HCT116 (cell line): ENCODE data around the gene TBC1D4. TPM values are rescaled to one million over a fixed set of nuclear protein-coding genes. Genes with fewer than 3 reads are reported as not detected.
A peak's percentile ranks its signal among the peaks of the same experiment; 100 is the strongest.

Experiments used
- ATAC-seq: fragments of 200-7000 bp; cut with Tn5 transposase; 2 replicates; pipeline ENCODE4 v1.9.1; 2020; ENCODE audit warnings: mild to moderate bottlenecking, moderate library complexity
- BruUV-seq: library from RNA; stranded (reverse); fragments of 400-500 nt; replicated peaks from 2 replicates; lab custom pipeline; 2021; lab: Mats Ljungman, UMichigan
- CTCF ChIA-PET: fragments of 300-600 bp; sonication (Branson Sonifier 250); formaldehyde crosslinking; loops from one replicate; lab custom pipeline; 2021; ENCODE audit warnings: antibody characterized with exemption; lab: Charles Lee
- POLR2A ChIA-PET: fragments of 300-600, 350-600 bp; sonication (Branson Sonifier 250); formaldehyde crosslinking; loops from one replicate; lab custom pipeline; 2021; ENCODE audit warnings: antibody characterized with exemption; lab: Charles Lee
- RAD21 ChIA-PET, 2 experiments: fragments of 300-600 bp; sonication (Branson Sonifier 250); formaldehyde crosslinking; loops; one replicate each; lab custom pipeline; 2023; ENCODE audit warnings: low total read pairs in 2 of 2; ENCODE audit not compliant: uncharacterized antibody in 2 of 2, unreplicated experiment in 2 of 2, low non-redundant PET in 1 of 2; lab: Charles Lee
- DNase-seq: peaks from one replicate; pipeline ENCODE4 v3.0.0-alpha.2; 2010; ENCODE audit warnings: low read depth, low spot score
- H2AFZ ChIP-seq: fragments of 200-600 bp; shearing (Covaris generic), sonication (generic); 2 replicates; pipeline ENCODE4 v1.6.1; 2017; ENCODE audit warnings: low read depth, mixed run types, mixed read lengths, antibody characterized with exemption, low read length; ENCODE audit not compliant: poor library complexity, severe bottlenecking
- H3K27ac ChIP-seq: 2 replicates; pipeline ENCODE4 v1.5.1; 2012; ENCODE audit warnings: low read depth, low read length
- H3K27me3 ChIP-seq: fragments of 200-600 bp; sonication (generic); 2 replicates; pipeline ENCODE4 v1.6.1; 2016; ENCODE audit warnings: mixed run types, low read length, mixed read lengths; ENCODE audit not compliant: insufficient read depth
- H3K36me3 ChIP-seq, 2 experiments: fragments of 200-500 bp in 1 of 2; fragments of 200-600 bp in 1 of 2; sonication (Bioruptor generic) in 1 of 2; sonication (generic) in 1 of 2; 2 replicates each; pipeline versions ENCODE4 v1.5.1 to v1.6.1; 2014 to 2016; ENCODE audit warnings: low read length in 2 of 2, inconsistent platforms in 1 of 2, mixed read lengths in 1 of 2, mixed run types in 1 of 2; ENCODE audit not compliant: insufficient read depth in 2 of 2, control insufficient read depth in 1 of 2
- H3K4me1 ChIP-seq, 2 experiments: fragments of 200-600 bp in 1 of 2; sonication (generic) in 1 of 2; 2 replicates each; pipeline versions ENCODE4 v1.5.1 to v1.6.1; 2012 to 2017; ENCODE audit warnings: low read length in 2 of 2, inconsistent platforms in 1 of 2, mild to moderate bottlenecking in 1 of 2, mixed read lengths in 1 of 2, mixed run types in 1 of 2, moderate library complexity in 1 of 2; ENCODE audit not compliant: insufficient read depth in 2 of 2, control insufficient read depth in 1 of 2
- H3K4me2 ChIP-seq: fragments of 200-600 bp; sonication (generic); 2 replicates; pipeline ENCODE4 v1.6.1; 2017; ENCODE audit warnings: mixed run types, low read length, mixed read lengths
- H3K4me3 ChIP-seq, 2 experiments: fragments of 200-600 bp in 1 of 2; sonication (generic) in 1 of 2; replicated peaks in 1 of 2; 2 replicates each; pipeline ENCODE4 v1.5.1; 2011 to 2016; ENCODE audit warnings: low read length in 2 of 2, control low read depth in 1 of 2, low read depth in 1 of 2, mild to moderate bottlenecking in 1 of 2, mixed read lengths in 1 of 2, mixed run types in 1 of 2
- H3K79me2 ChIP-seq: fragments of 200-600 bp; sonication (generic); 2 replicates; pipeline ENCODE4 v1.6.1; 2017; ENCODE audit warnings: mild to moderate bottlenecking, mixed run types, low read length, moderate library complexity, mixed read lengths; ENCODE audit not compliant: insufficient read depth
- H3K9ac ChIP-seq: fragments of 200-600 bp; sonication (generic); 2 replicates; pipeline ENCODE4 v1.6.1; 2016; ENCODE audit warnings: low read length, mixed read lengths
- H3K9me2 ChIP-seq: fragments of 200-600 bp; sonication (generic), shearing (Covaris generic); 2 replicates; pipeline ENCODE4 v1.6.1; 2017; ENCODE audit warnings: mixed run types, mild to moderate bottlenecking, moderate library complexity; ENCODE audit not compliant: insufficient read depth
- H3K9me3 ChIP-seq, 2 experiments: fragments of 200-500 bp in 1 of 2; fragments of 200-600 bp in 1 of 2; sonication (Bioruptor generic) in 1 of 2; sonication (generic) in 1 of 2; 2 replicates each; pipeline ENCODE4 v1.6.1; 2014 to 2017; ENCODE audit warnings: low read length in 2 of 2, mixed read lengths in 2 of 2, inconsistent platforms in 1 of 2, low read depth in 1 of 2, mild to moderate bottlenecking in 1 of 2, mixed run types in 1 of 2, moderate library complexity in 1 of 2; ENCODE audit not compliant: control insufficient read depth in 1 of 2, insufficient read depth in 1 of 2
- H4K20me1 ChIP-seq: fragments of 200-600 bp; sonication (generic), shearing (Covaris generic); 2 replicates; pipeline ENCODE4 v1.6.1; 2017; ENCODE audit warnings: mixed run types, mild to moderate bottlenecking, moderate library complexity; ENCODE audit not compliant: insufficient read depth
- CBX3 ChIP-seq: IDR thresholded peaks from 2 replicates; pipeline ENCODE4 v1.6.1; 2012; ENCODE audit warnings: low read depth
- CEBPB ChIP-seq: IDR thresholded peaks from 2 replicates; pipeline ENCODE4 v1.6.1; 2012; ENCODE audit warnings: low read depth
- CTCF ChIP-seq, 3 experiments: fragments of 200-600 bp in 1 of 3; sonication (generic) in 1 of 3; IDR thresholded peaks in 2 of 3; conservative IDR thresholded peaks in 1 of 3; 2 replicates each; pipeline ENCODE4 v1.5.1; 2012 to 2017; ENCODE audit warnings: low read depth in 2 of 3, low read length in 2 of 3, antibody characterized with exemption in 1 of 3, borderline replicate concordance in 1 of 3, control low read depth in 1 of 3, mild to moderate bottlenecking in 1 of 3, mixed read lengths in 1 of 3, mixed run types in 1 of 3, moderate library complexity in 1 of 3; ENCODE audit not compliant: insufficient read depth in 1 of 3
- EZH2phosphoT487 ChIP-seq: fragments of 200-600 bp; IDR thresholded peaks from 2 replicates; pipeline ENCODE4 v1.6.1; 2018; ENCODE audit warnings: antibody characterized with exemption, borderline replicate concordance
- MAX ChIP-seq: IDR thresholded peaks from 2 replicates; pipeline ENCODE4 v1.6.1; 2012
- POLR2AphosphoS5 ChIP-seq: IDR thresholded peaks from 2 replicates; pipeline ENCODE4 v1.6.1; 2011; ENCODE audit warnings: mild to moderate bottlenecking, low read depth, low read length, moderate library complexity
- RAD21 ChIP-seq: IDR thresholded peaks from 2 replicates; pipeline ENCODE4 v1.6.1; 2012; ENCODE audit warnings: low read depth, mild to moderate bottlenecking
- REST ChIP-seq: IDR thresholded peaks from 2 replicates; pipeline ENCODE4 v1.6.1; 2012; ENCODE audit warnings: low read depth
- SRF ChIP-seq: IDR thresholded peaks from 2 replicates; pipeline ENCODE4 v1.6.1; 2012; ENCODE audit warnings: low read depth
- ZFX ChIP-seq: fragments of 450-650 bp; IDR thresholded peaks from 2 replicates; pipeline ENCODE4 v1.6.1; 2017
- intact Hi-C: fragments of 100-400 bp; cut with micrococcal nuclease; formaldehyde crosslinking; loops from 2 replicates; pipeline ENCODE4 v1.10.0; 2022
- total RNA-seq: library from RNA; stranded (reverse); gene quantifications from one replicate; pipeline ENCODE4 v1.2.1, GENCODE V29; 2021; ENCODE audit not compliant: unreplicated experiment

Gene TBC1D4
- total RNA-seq, 1 experiment from 2014 or later: 24.6 TPM

GRCh38 chr13:75263741-75264407 is 218.1 kb downstream of the TBC1D4 start:
- no peak overlapping the region for H3K27ac ChIP-seq
- H3K27me3 ChIP-seq: no peaks in the 10 kb centered on the region
- H3K4me3 ChIP-seq: no peak overlapping the region
- ChIA-PET CTCF (no interaction called here), POLR2A (no interaction called here), RAD21 (no interaction called here)
- H3K4me2 ChIP-seq: no peak overlapping the region
- no peak for DNase-seq
- no peaks in the 10 kb centered on the region for H3K4me1 ChIP-seq
- intact Hi-C loops: no loop called here
- H3K36me3 ChIP-seq: no peaks in the 10 kb centered on the region
- ATAC-seq: no peak
- no peaks in the 10 kb centered on the region for H4K20me1 ChIP-seq
- no peak overlapping the region for H3K9ac ChIP-seq
- H3K9me3 ChIP-seq: no peaks in the 10 kb centered on the region
- no peaks in the 10 kb centered on the region for H3K79me2 ChIP-seq
- no peak for TF ChIP-seq CBX3
- no peak for TF ChIP-seq CEBPB
- no peak for TF ChIP-seq EZH2phosphoT487
- no TSS peak for BruUV-seq
- H3K9me2 ChIP-seq: no peaks in the 10 kb centered on the region
- no peak overlapping the region for H2AFZ ChIP-seq

GRCh38 chr13:75258159-75258782 is 223.7 kb downstream of the TBC1D4 start:
- intact Hi-C loops: no loop called here
- no TSS peak for BruUV-seq
- peaks cover 17% of the 10 kb centered on the region; the same call in 1 of the 2 replicates for H3K27me3 ChIP-seq
- no peak overlapping the region for H3K4me2 ChIP-seq
- H3K9me3 ChIP-seq: no peaks in the 10 kb centered on the region
- no peaks in the 10 kb centered on the region for H3K9me2 ChIP-seq
- RAD21 ChIA-PET: no interaction called here
- H4K20me1 ChIP-seq: no peaks in the 10 kb centered on the region
- H3K4me3 ChIP-seq: no peak overlapping the region
- POLR2A ChIA-PET: no interaction called here
- no peak overlapping the region for H3K9ac ChIP-seq
- H3K4me1 ChIP-seq: no peaks in the 10 kb centered on the region
- no peaks in the 10 kb centered on the region for H3K79me2 ChIP-seq
- ATAC-seq (peak; percentile 76), DNase-seq (peak; percentile 23)
- CTCF ChIA-PET: interaction anchor here (0.6 to 2.0 kb wide), 7 partner anchors 11 to 1538 kb away, joined by 3 to 6 read pairs (median 4); no protein-coding TSS in a partner anchor
- H2AFZ ChIP-seq: no peak overlapping the region
- TF ChIP-seq RAD21 (peak; percentile 65), ZFX (no peak), POLR2AphosphoS5 (no peak), SRF (peak; percentile 92), REST (no peak), MAX (no peak), CTCF (IDR thresholded peaks at IDR 0.05 in 2 of 3, conservative IDR thresholded peaks at IDR 0.05 in 1 of 3; ENCODE audit: borderline replicate concordance in 1 of 3, insufficient read depth in 1 of 3, low read depth in 2 of 3, low read length in 2 of 3) (peak; percentile 32 to 66 (median 41); a peak in 4 of 6 replicates)
- H3K27ac ChIP-seq: no peak overlapping the region
- no peaks in the 10 kb centered on the region for H3K36me3 ChIP-seq
